Prostate gland (tissue), 2 donors: ENCODE data around the gene BNC2. TPM values are rescaled to one million over a fixed set of nuclear protein-coding genes. Genes with fewer than 3 reads are reported as not detected.

ENCODE experiments used
- DNase-seq: peaks from one replicate; pipeline ENCODE4 v3.0.0-alpha.2; 2019; ENCODE audit warnings: low spot score
- H3K27ac ChIP-seq, 2 donors: fragments of 200-600 bp; sonication (generic); 2 replicates each; pipeline ENCODE4 v1.5.1; 2017 to 2019
- H3K27me3 ChIP-seq: fragments of 200-600 bp; sonication (generic); replicated peaks from 2 replicates; pipeline ENCODE4 v1.5.1; 2019; ENCODE audit not compliant: insufficient read depth
- H3K36me3 ChIP-seq, 2 donors: fragments of 200-600 bp; sonication (generic); 1 replicate in 1 of 2; 2 replicates in 1 of 2; pipeline versions ENCODE4 v1.5.1 to v1.8.1; 2017 to 2019
- H3K4me1 ChIP-seq: fragments of 200-600 bp; sonication (generic); replicated peaks from 2 replicates; pipeline ENCODE4 v1.5.1; 2019
- H3K4me3 ChIP-seq, 2 donors: fragments of 200-600 bp; sonication (generic); 2 replicates each; pipeline ENCODE4 v1.5.1; 2017 to 2019
- H3K9me3 ChIP-seq: fragments of 200-600 bp; sonication (generic); 2 replicates; pipeline ENCODE4 v1.5.1; 2017
- POLR2A ChIP-seq: fragments of 450-650 bp; IDR thresholded peaks from one replicate; pipeline ENCODE4 v1.6.1; 2016; ENCODE audit warnings: antibody characterized with exemption, mild to moderate bottlenecking
- POLR2AphosphoS5 ChIP-seq: sonication (generic); formaldehyde crosslinking; IDR thresholded peaks from one replicate; pipeline ENCODE4 v1.6.1; 2017; ENCODE audit warnings: antibody characterized with exemption
- WGBS: methylation state at CpG from one replicate; pipeline ENCODE4 v1.1.5; 2018; 5-methylcytosine and 5-hydroxymethylcytosine counted together
- intact Hi-C: fragments of 100-400 bp; cut with DNase I; formaldehyde crosslinking; loops from one replicate; pipeline ENCODE4 v1.14.2; 2022
- total RNA-seq, 2 donors: library from RNA; depleted of rRNA; stranded (reverse); fragments of >200 nt; gene quantifications; one replicate each; pipeline ENCODE4 v1.1.0, GENCODE V29; 2016
- TF ChIP-seq, protein P1 (sequence below), 4 experiments: fragments of 200-600 bp in 2 of 4; fragments of 450-650 bp in 2 of 4; sonication (generic) in 2 of 4; IDR thresholded peaks; 1 replicate in 3 of 4; 2 replicates in 1 of 4; pipeline ENCODE4 v1.5.1; 2016 to 2019; ENCODE audit warnings: antibody characterized with exemption in 4 of 4, mild to moderate bottlenecking in 2 of 4, moderate library complexity in 2 of 4

BNC2 gene
- total RNA-seq, 2 donors from 2014 or later = 4.9 to 37.2 TPM

DNA sequence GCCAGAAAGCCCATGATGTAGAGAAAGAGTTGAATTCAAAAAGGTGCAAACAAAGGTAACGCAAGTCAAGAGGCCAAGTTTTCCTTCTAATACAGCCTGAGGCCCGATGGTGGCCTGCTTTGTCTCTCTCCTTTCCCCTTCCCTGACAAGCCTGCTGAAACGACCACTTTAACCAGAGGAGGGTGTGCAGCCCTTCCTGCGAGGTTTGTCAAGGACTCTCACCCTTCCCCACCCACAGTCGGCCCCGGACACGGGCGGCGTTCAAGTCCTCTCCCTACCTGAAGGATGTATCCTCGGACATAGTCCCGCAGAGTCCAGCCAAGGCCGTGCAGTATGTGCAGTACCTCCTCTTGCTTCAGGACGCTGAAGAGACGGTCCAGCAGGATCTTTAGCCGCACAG is 318.2 kb downstream of the BNC2 start:
- no peak for DNase-seq
- no peaks in the 10 kb centered on the region for H3K27me3 ChIP-seq
- H3K4me1 ChIP-seq = no peaks in the 10 kb centered on the region
- intact Hi-C loops = no loop called here
- TF ChIP-seq POLR2A = no peak
- TF ChIP-seq POLR2AphosphoS5 = no peak
- TF ChIP-seq, protein P1, sequence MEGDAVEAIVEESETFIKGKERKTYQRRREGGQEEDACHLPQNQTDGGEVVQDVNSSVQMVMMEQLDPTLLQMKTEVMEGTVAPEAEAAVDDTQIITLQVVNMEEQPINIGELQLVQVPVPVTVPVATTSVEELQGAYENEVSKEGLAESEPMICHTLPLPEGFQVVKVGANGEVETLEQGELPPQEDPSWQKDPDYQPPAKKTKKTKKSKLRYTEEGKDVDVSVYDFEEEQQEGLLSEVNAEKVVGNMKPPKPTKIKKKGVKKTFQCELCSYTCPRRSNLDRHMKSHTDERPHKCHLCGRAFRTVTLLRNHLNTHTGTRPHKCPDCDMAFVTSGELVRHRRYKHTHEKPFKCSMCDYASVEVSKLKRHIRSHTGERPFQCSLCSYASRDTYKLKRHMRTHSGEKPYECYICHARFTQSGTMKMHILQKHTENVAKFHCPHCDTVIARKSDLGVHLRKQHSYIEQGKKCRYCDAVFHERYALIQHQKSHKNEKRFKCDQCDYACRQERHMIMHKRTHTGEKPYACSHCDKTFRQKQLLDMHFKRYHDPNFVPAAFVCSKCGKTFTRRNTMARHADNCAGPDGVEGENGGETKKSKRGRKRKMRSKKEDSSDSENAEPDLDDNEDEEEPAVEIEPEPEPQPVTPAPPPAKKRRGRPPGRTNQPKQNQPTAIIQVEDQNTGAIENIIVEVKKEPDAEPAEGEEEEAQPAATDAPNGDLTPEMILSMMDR (IDR thresholded peaks at IDR 0.05) = no peak
- H3K9me3 ChIP-seq = no peaks in the 10 kb centered on the region
- H3K27ac ChIP-seq = no peak overlapping the region
- no peak overlapping the region for H3K4me3 ChIP-seq
- no peaks in the 10 kb centered on the region for H3K36me3 ChIP-seq
- WGBS = 87% methylated on average over 15 of the region's 15 CpGs

DNA sequence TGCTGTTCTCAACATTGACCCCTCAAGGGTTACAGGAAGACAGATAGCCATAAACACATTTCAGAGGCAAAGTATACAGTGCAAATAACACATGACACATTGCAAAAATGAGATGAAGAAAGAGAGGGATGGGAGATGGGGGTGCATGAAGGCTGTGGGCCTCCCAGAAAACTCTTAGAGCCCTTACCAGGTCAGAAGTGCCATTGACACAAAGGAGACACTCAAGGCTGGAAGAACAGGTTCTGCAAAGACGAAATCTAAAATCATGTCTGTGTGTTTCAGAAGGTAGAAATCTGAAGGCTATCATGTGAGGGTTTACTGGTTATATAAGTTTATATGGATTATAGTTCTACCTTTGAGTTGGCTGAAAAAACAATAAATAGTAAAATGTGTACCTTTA is 318.8 kb downstream of the BNC2 start:
- 55% methylated on average over 1 of the region's 1 CpG for WGBS
- DNase-seq = no peak
- H3K27me3 ChIP-seq = no peaks in the 10 kb centered on the region
- H3K36me3 ChIP-seq = no peaks in the 10 kb centered on the region
- H3K27ac ChIP-seq = no peak overlapping the region
- no peaks in the 10 kb centered on the region for H3K4me1 ChIP-seq
- TF ChIP-seq, protein P1 (IDR thresholded peaks at IDR 0.05) = no peak
- TF ChIP-seq POLR2A = no peak
- TF ChIP-seq POLR2AphosphoS5 = no peak
- H3K4me3 ChIP-seq = no peak overlapping the region
- H3K9me3 ChIP-seq = no peaks in the 10 kb centered on the region
- intact Hi-C loops = no loop called here

DNA sequence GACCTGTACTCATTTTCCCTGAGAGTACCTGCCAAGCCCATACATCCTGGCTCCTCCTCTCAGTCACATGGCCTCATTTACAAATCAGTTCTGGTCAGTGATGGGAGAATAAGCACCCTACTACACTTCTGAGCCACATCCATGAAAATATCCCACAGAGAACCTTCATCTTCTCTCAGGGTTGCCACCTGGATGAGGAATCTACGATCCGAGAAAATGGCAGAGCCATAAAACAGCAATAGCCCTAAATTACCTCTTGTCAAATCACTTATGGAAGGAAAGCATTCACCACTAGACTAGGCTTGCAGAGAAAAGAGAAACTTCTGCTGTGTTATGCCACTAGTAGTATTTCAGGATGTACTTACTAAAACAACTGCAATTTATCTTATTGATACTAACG is 324.8 kb downstream of the BNC2 start:
- DNase-seq = no peak
- intact Hi-C loops = no loop called here
- Histone ChIP-seq H3K4me3 (no peak overlapping the region), H3K27ac (no peak overlapping the region), H3K9me3 (no peaks in the 10 kb centered on the region), H3K27me3 (no peaks in the 10 kb centered on the region), H3K36me3 (no peaks in the 10 kb centered on the region), H3K4me1 (no peaks in the 10 kb centered on the region)
- WGBS = 94% methylated on average over 3 of the region's 3 CpGs
- TF ChIP-seq POLR2AphosphoS5 (no peak), POLR2A (no peak)
- TF ChIP-seq, protein P1 (IDR thresholded peaks at IDR 0.05) = no peak

DNA sequence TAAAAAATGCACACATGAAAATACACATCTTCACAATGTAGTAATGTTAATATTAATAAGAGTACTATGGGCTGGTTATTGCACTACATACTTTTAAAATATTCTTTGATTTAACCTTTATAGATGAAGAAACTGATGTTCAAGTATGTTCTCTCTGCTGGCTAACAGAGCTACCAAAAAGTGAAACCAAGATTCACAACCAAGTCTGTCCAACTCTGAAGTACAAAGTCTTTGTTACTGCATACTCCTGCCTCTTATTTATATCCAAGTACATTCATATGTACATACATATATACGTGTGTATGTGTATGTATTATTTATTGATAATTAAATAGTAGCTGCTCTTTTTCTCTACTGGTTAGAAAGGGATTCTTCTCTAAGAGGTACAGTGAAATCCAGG is 325.6 kb downstream of the BNC2 start:
- Histone ChIP-seq H3K4me1 (no peaks in the 10 kb centered on the region), H3K27ac (no peak overlapping the region), H3K36me3 (no peaks in the 10 kb centered on the region), H3K9me3 (no peaks in the 10 kb centered on the region), H3K27me3 (no peaks in the 10 kb centered on the region), H3K4me3 (no peak overlapping the region)
- TF ChIP-seq, protein P1 (IDR thresholded peaks at IDR 0.05) = no peak
- TF ChIP-seq POLR2AphosphoS5 (no peak), POLR2A (no peak)
- 63% methylated on average over 1 of the region's 1 CpG for WGBS
- intact Hi-C loops = no loop called here
- no peak for DNase-seq

DNA sequence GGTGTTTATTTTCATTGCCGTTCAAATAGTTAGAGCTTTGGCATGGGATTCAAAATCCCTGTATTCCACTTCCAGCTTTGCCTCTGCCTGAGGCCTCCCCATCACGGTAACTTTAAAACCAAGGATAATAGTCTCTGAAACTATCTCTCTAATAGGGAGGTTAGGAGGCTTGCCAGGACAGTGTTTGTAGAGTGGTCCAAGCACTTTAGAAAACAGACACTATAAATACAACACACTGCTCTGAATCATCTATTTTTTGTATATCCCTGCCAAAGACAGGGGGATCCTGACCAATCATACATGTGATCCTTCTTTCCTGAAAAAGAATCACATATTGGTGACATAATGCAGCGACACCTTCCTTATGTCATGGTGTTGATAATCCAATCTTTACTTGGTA is 326.8 kb downstream of the BNC2 start:
- no peaks in the 10 kb centered on the region for H3K36me3 ChIP-seq
- TF ChIP-seq POLR2AphosphoS5 (no peak), POLR2A (no peak)
- TF ChIP-seq, protein P1 (IDR thresholded peaks at IDR 0.05) = no peak
- no peaks in the 10 kb centered on the region for H3K27me3 ChIP-seq
- H3K4me3 ChIP-seq = no peak overlapping the region
- intact Hi-C loops = no loop called here
- no peaks in the 10 kb centered on the region for H3K9me3 ChIP-seq
- WGBS = 46% methylated on average over 3 of the region's 3 CpGs
- no peak for DNase-seq
- H3K27ac ChIP-seq = no peak overlapping the region
- H3K4me1 ChIP-seq = no peaks in the 10 kb centered on the region
